DND-41 (cell line): Measurements from ENCODE around the gene VKORC1.

Source experiments
- ATAC-seq: fragments of 200-7000 bp; cut with Tn5 transposase; 3 replicates; pipeline ENCODE4 v1.9.1; 2021; ENCODE audit warnings: low read depth; ENCODE audit not compliant: insufficient read depth
- DNase-seq: peaks from one replicate; pipeline ENCODE4 v3.0.0-alpha.2; 2020
- H2AFZ ChIP-seq: 2 replicates; pipeline ENCODE4 v1.6.0; 2012; ENCODE audit warnings: low read depth, low read length
- H3K27ac ChIP-seq: 2 replicates; pipeline ENCODE4 v1.5.1; 2012; ENCODE audit warnings: low read length, inconsistent platforms
- H3K27me3 ChIP-seq: fragments of 200-600 bp; sonication (generic); 2 replicates; pipeline ENCODE4 v1.6.0; 2012; ENCODE audit warnings: low read length, mild to moderate bottlenecking, inconsistent platforms; ENCODE audit not compliant: insufficient read depth, poor library complexity
- H3K36me3 ChIP-seq: 2 replicates; pipeline ENCODE4 v1.5.1; 2012; ENCODE audit warnings: low read length, inconsistent platforms; ENCODE audit not compliant: insufficient read depth
- H3K4me1 ChIP-seq: 2 replicates; pipeline ENCODE4 v1.5.1; 2012; ENCODE audit warnings: mild to moderate bottlenecking, low read length; ENCODE audit not compliant: insufficient read depth
- H3K4me2 ChIP-seq: 2 replicates; pipeline ENCODE4 v1.6.0; 2012; ENCODE audit warnings: mild to moderate bottlenecking, moderate library complexity, low read length, inconsistent platforms; ENCODE audit not compliant: insufficient read depth
- H3K4me3 ChIP-seq, 2 experiments: fragments of 200-600 bp in 1 of 2; shearing (Covaris generic) in 1 of 2; 2 replicates each; pipeline ENCODE4 v1.5.1; 2012 to 2016; ENCODE audit warnings: inconsistent platforms in 2 of 2, low read length in 2 of 2, mild to moderate bottlenecking in 2 of 2, low read depth in 1 of 2, moderate library complexity in 1 of 2
- H3K79me2 ChIP-seq: 2 replicates; pipeline ENCODE4 v1.6.0; 2012; ENCODE audit warnings: low read length, inconsistent platforms; ENCODE audit not compliant: insufficient read depth
- H3K9ac ChIP-seq: 2 replicates; pipeline ENCODE4 v1.6.0; 2012; ENCODE audit warnings: low read depth, mild to moderate bottlenecking, inconsistent platforms, low read length, moderate library complexity
- H3K9me3 ChIP-seq: 2 replicates; pipeline ENCODE4 v1.5.1; 2012; ENCODE audit warnings: low read length, moderate library complexity, mild to moderate bottlenecking, inconsistent platforms; ENCODE audit not compliant: insufficient read depth, severe bottlenecking
- H4K20me1 ChIP-seq: 2 replicates; pipeline ENCODE4 v1.6.0; 2012; ENCODE audit warnings: low read length; ENCODE audit not compliant: insufficient read depth
- EZH2 ChIP-seq: IDR thresholded peaks from 3 replicates; pipeline ENCODE4 v1.6.1; 2012; ENCODE audit warnings: borderline replicate concordance, low read depth, mild to moderate bottlenecking, moderate library complexity, low read length, inconsistent platforms; ENCODE audit not compliant: severe bottlenecking
- TF ChIP-seq, protein P1 (sequence below): IDR thresholded peaks from 2 replicates; pipeline ENCODE4 v1.5.1; 2012; ENCODE audit warnings: borderline replicate concordance, low read length, moderate library complexity, mild to moderate bottlenecking; ENCODE audit not compliant: poor library complexity, severe bottlenecking; ENCODE audit errors: extremely low read depth

VKORC1 gene

DNA sequence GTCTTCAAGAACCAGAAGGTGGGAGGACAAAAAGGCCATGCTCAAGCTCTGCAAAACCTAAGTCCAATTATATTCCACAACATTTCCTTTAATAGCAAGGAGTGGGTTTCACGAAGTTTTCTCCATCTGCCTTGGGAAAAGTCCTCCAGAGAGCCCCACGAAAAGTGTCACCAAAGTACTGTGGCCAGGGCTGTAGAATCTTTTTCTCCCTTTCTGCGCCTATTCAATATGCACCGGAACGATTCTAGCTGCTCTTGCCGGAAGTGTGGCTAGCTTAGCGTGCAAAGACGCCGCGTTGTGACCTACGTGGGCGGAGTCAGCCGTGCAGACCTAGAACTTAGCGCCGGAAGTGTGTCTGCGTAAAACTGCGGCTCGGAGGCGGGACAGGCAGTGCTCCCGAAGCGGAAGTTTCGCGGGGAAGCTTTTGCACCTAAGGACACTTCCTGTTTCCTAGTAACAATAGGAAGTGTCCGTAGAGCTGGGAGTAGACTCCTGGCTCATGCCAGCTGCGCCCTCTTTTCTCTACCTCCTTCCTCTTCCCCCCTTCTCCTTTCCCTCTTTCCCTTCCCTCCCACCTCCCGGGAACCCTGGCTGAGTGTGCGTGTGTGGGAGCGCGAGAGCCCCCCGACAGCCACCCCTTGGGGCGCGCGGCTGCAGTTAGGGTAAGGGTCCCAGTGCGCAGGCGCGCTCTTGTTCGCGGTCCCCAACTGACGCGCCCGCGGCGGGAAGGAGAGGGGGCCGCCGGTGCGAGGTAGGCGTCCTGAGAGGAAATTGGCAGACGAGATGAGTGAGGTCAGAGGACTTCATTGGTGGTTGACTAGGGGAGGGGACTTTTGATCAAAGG lies 20.4 kb downstream of the VKORC1 start, which contains the start of the genes ZNF646 and ZNF668:
TSS of gene ZNF646 (plus strand) at position 453 of the 844 bp plus-strand sequence. CDS start 1,903 bp downstream, outside the sequence.
TSS of gene ZNF668 (minus strand) at position 271 of the 844 bp plus-strand sequence. CDS start 9,781 bp downstream, outside the sequence.
- Histone ChIP-seq H2AFZ (peak within 1 kb of the TSS; percentile 85), H3K9me3 (no peaks in the 10 kb centered on the region), H3K4me1 (peaks cover 25% of the 10 kb centered on the region), H4K20me1 (peaks cover 38% of the 10 kb centered on the region), H3K36me3 (peaks cover 38% of the 10 kb centered on the region), H3K79me2 (peaks cover 88% of the 10 kb centered on the region), H3K4me3 (peak within 1 kb of the TSS; percentile 59 to 90), H3K27me3 (no peaks in the 10 kb centered on the region), H3K4me2 (peak within 1 kb of the TSS; percentile 81), H3K27ac (peak within 1 kb of the TSS; percentile 87), H3K9ac (peak within 1 kb of the TSS; percentile 70)
- peak; percentile 99 for DNase-seq
- ATAC-seq = peak; percentile 79
- TF ChIP-seq, protein P1, sequence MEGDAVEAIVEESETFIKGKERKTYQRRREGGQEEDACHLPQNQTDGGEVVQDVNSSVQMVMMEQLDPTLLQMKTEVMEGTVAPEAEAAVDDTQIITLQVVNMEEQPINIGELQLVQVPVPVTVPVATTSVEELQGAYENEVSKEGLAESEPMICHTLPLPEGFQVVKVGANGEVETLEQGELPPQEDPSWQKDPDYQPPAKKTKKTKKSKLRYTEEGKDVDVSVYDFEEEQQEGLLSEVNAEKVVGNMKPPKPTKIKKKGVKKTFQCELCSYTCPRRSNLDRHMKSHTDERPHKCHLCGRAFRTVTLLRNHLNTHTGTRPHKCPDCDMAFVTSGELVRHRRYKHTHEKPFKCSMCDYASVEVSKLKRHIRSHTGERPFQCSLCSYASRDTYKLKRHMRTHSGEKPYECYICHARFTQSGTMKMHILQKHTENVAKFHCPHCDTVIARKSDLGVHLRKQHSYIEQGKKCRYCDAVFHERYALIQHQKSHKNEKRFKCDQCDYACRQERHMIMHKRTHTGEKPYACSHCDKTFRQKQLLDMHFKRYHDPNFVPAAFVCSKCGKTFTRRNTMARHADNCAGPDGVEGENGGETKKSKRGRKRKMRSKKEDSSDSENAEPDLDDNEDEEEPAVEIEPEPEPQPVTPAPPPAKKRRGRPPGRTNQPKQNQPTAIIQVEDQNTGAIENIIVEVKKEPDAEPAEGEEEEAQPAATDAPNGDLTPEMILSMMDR = peak; percentile 18
- TF ChIP-seq EZH2 = no peak

DNA sequence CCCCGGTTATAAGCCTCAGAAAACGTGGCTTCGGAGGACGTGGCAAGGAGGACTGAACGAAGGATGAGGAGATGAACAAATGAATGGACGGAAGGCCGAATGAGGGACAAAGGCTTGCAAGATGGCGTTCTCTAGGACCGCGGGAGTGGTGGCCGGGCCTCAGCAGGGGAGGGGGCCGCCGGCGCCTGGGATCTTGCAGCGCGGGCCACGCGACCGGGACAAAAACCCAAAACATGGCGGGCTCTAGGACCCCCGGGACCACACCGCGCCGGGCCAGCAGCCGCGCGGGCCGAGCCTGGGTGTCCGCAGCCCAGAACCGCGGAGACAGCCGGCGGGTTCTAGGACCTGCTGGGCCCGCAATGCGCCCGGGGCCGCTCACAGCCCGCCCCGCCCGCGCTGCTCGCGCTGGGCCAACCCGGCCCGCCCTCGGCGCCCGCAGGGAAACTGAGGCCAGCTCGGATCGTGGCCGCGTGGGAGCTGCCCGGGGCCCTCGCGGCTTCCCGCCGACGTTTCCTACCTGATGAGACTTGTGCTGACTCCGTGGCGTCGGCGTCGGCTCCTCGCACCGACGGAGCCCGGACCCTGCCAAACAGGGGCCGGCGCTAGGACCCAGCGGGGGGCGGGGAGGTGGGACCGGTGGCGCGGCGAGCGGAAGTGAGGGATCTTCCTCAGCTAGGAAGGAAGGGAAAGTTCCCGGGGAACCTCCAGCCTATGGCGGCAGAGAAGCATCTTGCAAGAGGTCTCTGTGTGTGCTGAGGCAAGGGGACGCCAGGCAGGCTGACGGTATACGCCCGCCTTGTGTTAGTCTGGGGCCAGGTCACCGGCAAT lies 21.2 kb downstream of the VKORC1 start:
- Histone ChIP-seq H3K4me3 (peak overlapping the region; percentile 59 to 90), H3K9ac (peak overlapping the region; percentile 70), H3K27me3 (no peaks in the 10 kb centered on the region), H3K36me3 (peaks cover 29% of the 10 kb centered on the region), H4K20me1 (peaks cover 30% of the 10 kb centered on the region), H2AFZ (peak overlapping the region; percentile 85), H3K27ac (peak overlapping the region; percentile 87), H3K79me2 (peaks cover 88% of the 10 kb centered on the region), H3K4me2 (peak overlapping the region; percentile 81), H3K4me1 (peaks cover 25% of the 10 kb centered on the region), H3K9me3 (no peaks in the 10 kb centered on the region)
- no peak for TF ChIP-seq EZH2
- TF ChIP-seq, protein P1 = no peak
- peak; percentile 91 for DNase-seq
- ATAC-seq = peak; percentile 65

DNA sequence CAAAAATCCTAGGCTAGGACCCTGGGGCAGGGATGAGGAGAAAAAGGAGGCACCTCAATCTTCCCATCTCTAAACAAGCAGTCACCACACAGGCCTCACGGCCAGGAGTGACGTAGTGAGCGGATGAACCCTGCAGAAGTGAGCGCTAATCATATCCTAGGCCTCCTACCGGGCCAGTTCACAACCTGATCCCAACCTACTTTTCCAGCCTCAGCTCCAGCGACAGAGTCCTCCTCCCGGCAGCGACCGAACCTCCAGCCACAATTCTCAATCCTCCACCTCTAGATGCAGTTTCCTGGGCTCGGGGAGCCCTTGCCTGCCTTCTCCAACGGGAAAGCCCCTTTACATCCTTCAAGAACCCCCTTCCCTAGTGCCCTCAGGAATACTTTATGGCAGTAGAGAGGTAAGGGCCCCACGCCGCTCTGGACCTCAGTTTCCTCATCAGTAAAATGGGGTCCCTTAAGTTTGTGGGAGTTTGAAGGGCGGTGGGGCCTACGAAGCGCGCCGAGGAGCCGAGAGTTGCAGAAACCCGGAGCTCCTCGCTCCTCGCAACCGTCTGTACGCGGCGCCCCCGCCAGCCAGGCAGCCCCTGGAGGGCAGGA lies 22.0 kb downstream of the VKORC1 start:
- H3K4me2 ChIP-seq = peak overlapping the region; percentile 81
- H3K27me3 ChIP-seq = no peaks in the 10 kb centered on the region
- H3K9me3 ChIP-seq = no peaks in the 10 kb centered on the region
- peak overlapping the region; percentile 85 for H2AFZ ChIP-seq
- DNase-seq (peak; percentile 54), ATAC-seq (peak; percentile 1; the same call in 2 of the 3 replicates)
- peak overlapping the region; percentile 70 for H3K9ac ChIP-seq
- no peak for TF ChIP-seq EZH2
- TF ChIP-seq, protein P1 = no peak
- H3K79me2 ChIP-seq = peaks cover 85% of the 10 kb centered on the region
- H4K20me1 ChIP-seq = peaks cover 26% of the 10 kb centered on the region
- peak overlapping the region; percentile 87 for H3K27ac ChIP-seq
- peaks cover 25% of the 10 kb centered on the region for H3K4me1 ChIP-seq
- H3K36me3 ChIP-seq = peaks cover 22% of the 10 kb centered on the region
- H3K4me3 ChIP-seq = peak overlapping the region; percentile 59 to 90
